ENCODE results near the gene INPP4A.

DNA sequence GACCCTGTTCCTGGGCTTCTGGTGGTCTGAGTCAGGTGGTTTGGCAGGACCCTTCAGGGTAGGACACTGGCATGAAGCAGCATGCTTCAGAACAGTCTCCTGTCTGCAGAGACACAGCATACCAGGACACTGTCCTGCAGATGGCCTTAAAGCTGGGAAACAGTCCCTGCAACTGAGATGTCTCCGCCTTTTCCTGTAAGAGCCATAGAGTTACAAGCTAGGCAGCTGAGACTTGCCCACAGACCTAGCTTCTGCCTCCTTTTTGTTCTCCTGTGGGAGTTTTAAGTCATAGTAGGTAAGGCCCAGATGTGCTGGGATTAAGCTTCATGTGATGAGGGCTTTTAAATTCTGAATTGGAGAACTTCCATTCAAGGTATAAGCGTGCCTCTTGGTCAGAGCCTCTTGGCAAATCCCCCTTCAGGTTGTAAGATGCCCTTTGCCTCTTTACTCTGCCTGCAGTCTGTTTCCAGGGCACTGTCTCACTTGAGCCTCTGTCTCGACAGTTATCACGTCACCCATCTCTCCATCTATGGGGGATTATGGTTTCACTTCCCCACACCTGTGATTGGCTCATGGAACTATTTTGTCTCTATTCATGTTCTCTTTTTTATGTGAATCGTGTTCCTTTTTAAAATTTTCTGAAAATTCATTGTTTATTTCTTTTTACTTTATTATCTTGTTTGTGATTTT, 111.8 kb downstream of the INPP4A start:
- TF ChIP-seq POLR2AphosphoS5 (IDR thresholded peaks at IDR 0.05) (no peak), POLR2A (IDR thresholded peaks at IDR 0.05; ENCODE audit: low read depth) (no peak)
- TF ChIP-seq, protein P1, sequence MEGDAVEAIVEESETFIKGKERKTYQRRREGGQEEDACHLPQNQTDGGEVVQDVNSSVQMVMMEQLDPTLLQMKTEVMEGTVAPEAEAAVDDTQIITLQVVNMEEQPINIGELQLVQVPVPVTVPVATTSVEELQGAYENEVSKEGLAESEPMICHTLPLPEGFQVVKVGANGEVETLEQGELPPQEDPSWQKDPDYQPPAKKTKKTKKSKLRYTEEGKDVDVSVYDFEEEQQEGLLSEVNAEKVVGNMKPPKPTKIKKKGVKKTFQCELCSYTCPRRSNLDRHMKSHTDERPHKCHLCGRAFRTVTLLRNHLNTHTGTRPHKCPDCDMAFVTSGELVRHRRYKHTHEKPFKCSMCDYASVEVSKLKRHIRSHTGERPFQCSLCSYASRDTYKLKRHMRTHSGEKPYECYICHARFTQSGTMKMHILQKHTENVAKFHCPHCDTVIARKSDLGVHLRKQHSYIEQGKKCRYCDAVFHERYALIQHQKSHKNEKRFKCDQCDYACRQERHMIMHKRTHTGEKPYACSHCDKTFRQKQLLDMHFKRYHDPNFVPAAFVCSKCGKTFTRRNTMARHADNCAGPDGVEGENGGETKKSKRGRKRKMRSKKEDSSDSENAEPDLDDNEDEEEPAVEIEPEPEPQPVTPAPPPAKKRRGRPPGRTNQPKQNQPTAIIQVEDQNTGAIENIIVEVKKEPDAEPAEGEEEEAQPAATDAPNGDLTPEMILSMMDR (IDR thresholded peaks at IDR 0.05) = no peak
